Colonic mucosa (tissue), 4 donors: ENCODE measurements around the gene PRRX2. TPM values are rescaled to one million over a fixed set of nuclear protein-coding genes. Genes with fewer than 3 reads are reported as not detected.
A peak's percentile ranks its signal among the peaks of the same experiment; 100 is the strongest.

Experiments used
- DNase-seq: peaks from one replicate; pipeline ENCODE4 v3.0.0-alpha.2; 2020
- H3K27ac ChIP-seq: fragments of 200-600 bp; one replicate; pipeline ENCODE4 v1.8.0; 2021
- H3K27me3 ChIP-seq: fragments of 200-600 bp; one replicate; pipeline ENCODE4 v1.8.0; 2021
- H3K36me3 ChIP-seq: fragments of 200-600 bp; one replicate; pipeline ENCODE4 v1.8.0; 2021
- H3K4me1 ChIP-seq: fragments of 200-600 bp; one replicate; pipeline ENCODE4 v1.8.0; 2021; ENCODE audit warnings: mild to moderate bottlenecking
- H3K4me3 ChIP-seq: fragments of 200-600 bp; one replicate; pipeline ENCODE4 v1.8.0; 2021
- H3K9ac ChIP-seq, 2 donors: one replicate each; pipeline ENCODE4 v1.7.0; 2013; ENCODE audit warnings: control low read depth in 2 of 2, low read depth in 2 of 2, low read length in 2 of 2
- H3K9me3 ChIP-seq: fragments of 200-600 bp; one replicate; pipeline ENCODE4 v1.8.0; 2021
- intact Hi-C: fragments of 100-400 bp; cut with DNase I; formaldehyde crosslinking; loops from one replicate; pipeline ENCODE4 v1.14.1; 2022
- total RNA-seq, 2 donors: library from RNA; stranded (reverse); fragmentation: NEBNext Ultra II Directional in 1 of 2; extraction: Animal tissue kit (Norgen Biotek cat#: 25700) in 1 of 2; gene quantifications; one replicate each; pipeline ENCODE4 v1.2.1, GENCODE V29; 2021
- TF ChIP-seq, protein P1 (sequence below): fragments of 200-600 bp; IDR thresholded peaks from one replicate; pipeline ENCODE4 v1.8.0; 2022; ENCODE audit warnings: antibody characterized with exemption, mild to moderate bottlenecking
- donor health status: healthy.
- donor health status: DM: no; HTN: no; CAD: no.
- donor health status: DM: no; HTN: no; CAD: no.

PRRX2 gene
- total RNA-seq, 2 donors from 2014 or later = 0.64 to 0.85 TPM

DNA sequence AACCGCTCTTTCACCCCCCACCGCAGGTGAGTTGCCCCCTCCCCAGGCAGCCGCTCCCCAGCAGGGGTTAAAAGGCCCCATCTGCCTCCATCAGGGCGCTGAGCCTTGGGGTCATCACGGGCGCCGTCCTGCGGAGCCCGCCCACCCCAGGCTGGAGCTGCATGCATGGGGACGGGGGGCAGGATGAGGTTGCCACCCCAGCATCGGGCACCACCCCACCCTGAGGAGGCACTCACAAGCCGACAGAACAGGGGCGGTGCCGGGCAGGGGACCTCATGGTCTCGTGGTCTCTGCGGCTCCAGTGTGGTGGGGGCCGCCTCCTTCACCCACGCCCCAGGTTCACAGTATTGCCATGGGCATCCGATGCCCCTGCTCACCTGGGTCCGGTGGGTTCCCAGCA lies 70.9 kb downstream of the PRRX2 start:
- no peaks in the 10 kb centered on the region for H3K9me3 ChIP-seq
- TF ChIP-seq, protein P1, sequence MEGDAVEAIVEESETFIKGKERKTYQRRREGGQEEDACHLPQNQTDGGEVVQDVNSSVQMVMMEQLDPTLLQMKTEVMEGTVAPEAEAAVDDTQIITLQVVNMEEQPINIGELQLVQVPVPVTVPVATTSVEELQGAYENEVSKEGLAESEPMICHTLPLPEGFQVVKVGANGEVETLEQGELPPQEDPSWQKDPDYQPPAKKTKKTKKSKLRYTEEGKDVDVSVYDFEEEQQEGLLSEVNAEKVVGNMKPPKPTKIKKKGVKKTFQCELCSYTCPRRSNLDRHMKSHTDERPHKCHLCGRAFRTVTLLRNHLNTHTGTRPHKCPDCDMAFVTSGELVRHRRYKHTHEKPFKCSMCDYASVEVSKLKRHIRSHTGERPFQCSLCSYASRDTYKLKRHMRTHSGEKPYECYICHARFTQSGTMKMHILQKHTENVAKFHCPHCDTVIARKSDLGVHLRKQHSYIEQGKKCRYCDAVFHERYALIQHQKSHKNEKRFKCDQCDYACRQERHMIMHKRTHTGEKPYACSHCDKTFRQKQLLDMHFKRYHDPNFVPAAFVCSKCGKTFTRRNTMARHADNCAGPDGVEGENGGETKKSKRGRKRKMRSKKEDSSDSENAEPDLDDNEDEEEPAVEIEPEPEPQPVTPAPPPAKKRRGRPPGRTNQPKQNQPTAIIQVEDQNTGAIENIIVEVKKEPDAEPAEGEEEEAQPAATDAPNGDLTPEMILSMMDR = no peak
- no peak overlapping the region for H3K4me3 ChIP-seq
- H3K27ac ChIP-seq = no peak overlapping the region
- no peaks in the 10 kb centered on the region for H3K36me3 ChIP-seq
- no peak for DNase-seq
- H3K4me1 ChIP-seq = no peaks in the 10 kb centered on the region
- H3K27me3 ChIP-seq = no peaks in the 10 kb centered on the region
- intact Hi-C loops = no loop called here
- H3K9ac ChIP-seq = no peak overlapping the region

DNA sequence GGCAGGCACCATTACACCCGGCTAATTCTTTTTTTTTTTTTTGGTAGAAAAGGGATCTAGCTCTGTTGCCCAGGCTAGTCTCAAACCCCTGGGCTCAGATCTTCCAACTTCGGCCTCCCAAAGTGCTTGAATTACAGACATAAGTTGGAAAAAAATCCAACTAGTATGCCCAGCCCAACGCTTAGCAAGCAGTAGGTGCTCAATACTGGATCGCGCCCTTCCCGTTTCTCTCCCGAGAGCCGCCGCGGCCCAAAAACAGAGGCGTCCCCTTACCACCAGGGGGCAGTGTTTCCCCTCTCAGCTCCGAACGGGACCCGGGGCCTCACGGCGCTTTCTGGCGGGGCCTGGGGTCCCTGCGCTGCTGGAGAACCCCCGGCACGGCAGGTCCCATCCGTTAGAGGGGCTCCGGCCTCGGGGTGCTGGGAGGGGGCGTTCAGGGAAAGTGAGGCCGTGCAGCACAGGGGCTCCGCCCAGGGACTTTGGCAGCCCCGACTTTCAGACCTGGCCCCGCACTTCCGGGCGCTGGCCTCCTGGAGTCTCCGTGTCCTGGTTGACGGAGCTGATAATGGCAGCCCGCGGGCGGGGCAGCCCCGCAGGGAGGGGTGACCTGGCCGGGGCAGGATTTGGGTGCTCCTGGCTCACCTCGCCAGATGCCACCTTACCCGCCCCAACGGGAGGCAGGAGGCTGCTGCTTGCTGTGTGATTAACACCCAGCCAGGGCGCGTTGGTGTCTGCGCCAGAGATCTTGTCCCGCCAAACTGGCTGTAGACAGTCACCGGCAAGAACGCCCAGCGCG lies 72.2 kb downstream of the PRRX2 start:
- Histone ChIP-seq H3K4me3 (peak overlapping the region; percentile 50), H3K27ac (peak overlapping the region; percentile 44), H3K27me3 (no peaks in the 10 kb centered on the region), H3K4me1 (no peaks in the 10 kb centered on the region), H3K36me3 (no peaks in the 10 kb centered on the region), H3K9me3 (no peaks in the 10 kb centered on the region), H3K9ac (peak overlapping the region; percentile 78 to 84)
- TF ChIP-seq, protein P1 = peak; percentile 95
- DNase-seq = peak; percentile 92
- intact Hi-C loops = loop anchor here (2.0 kb wide), 1 partner anchor 45 kb away; no protein-coding TSS in a partner anchor

DNA sequence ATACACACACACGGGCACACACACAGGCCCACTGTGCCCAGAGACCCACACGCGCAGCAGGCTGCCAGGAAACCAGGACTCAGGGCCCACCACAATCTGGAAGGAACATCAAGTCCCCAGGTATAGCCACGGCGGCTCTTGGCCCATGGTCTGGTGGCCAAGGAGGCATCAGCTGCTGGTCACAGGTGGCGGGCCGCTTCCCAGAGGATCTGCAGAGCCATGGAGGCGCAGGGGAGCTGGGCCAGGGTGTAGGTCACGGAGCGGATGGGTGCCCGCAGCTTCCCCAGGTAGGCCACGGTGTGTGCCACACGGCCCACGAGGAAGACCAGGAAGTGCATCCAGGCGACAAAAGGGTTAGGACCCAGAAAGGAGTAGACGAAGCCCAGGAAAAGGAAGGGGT lies 74.0 kb downstream of the PRRX2 start:
- TF ChIP-seq, protein P1 = no peak
- Histone ChIP-seq H3K36me3 (no peaks in the 10 kb centered on the region), H3K27me3 (no peaks in the 10 kb centered on the region), H3K9me3 (no peaks in the 10 kb centered on the region), H3K9ac (no peak overlapping the region), H3K27ac (no peak overlapping the region), H3K4me1 (no peaks in the 10 kb centered on the region), H3K4me3 (no peak overlapping the region)
- no peak for DNase-seq
- intact Hi-C loops = loop anchor here (2.0 kb wide), 1 partner anchor 43 kb away; no protein-coding TSS in a partner anchor

DNA sequence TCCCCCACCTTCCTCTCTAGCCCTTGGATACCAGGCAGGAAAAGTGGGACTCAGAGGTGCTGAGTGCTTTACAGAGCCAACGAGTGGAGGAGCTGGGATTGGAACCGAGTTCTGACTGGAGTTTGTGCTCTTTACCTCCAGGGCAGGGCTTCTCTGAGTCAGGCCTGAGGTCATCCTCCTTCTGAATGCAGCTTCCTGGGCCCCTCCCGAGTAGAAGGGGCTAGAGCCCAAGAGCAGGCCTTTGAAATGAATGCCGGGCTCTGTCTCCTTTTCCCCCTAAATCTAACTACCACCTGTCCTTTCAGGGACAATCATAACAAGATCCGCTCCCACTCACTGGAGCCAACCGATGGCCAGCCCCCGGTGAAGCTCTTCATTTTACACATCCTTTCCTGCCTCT lies 74.7 kb downstream of the PRRX2 start:
- H3K9me3 ChIP-seq = no peaks in the 10 kb centered on the region
- TF ChIP-seq, protein P1 = no peak
- intact Hi-C loops = no loop called here
- H3K4me1 ChIP-seq = no peaks in the 10 kb centered on the region
- H3K27ac ChIP-seq = no peak overlapping the region
- H3K9ac ChIP-seq = no peak overlapping the region
- H3K27me3 ChIP-seq = no peaks in the 10 kb centered on the region
- H3K36me3 ChIP-seq = no peaks in the 10 kb centered on the region
- H3K4me3 ChIP-seq = no peak overlapping the region
- no peak for DNase-seq

DNA sequence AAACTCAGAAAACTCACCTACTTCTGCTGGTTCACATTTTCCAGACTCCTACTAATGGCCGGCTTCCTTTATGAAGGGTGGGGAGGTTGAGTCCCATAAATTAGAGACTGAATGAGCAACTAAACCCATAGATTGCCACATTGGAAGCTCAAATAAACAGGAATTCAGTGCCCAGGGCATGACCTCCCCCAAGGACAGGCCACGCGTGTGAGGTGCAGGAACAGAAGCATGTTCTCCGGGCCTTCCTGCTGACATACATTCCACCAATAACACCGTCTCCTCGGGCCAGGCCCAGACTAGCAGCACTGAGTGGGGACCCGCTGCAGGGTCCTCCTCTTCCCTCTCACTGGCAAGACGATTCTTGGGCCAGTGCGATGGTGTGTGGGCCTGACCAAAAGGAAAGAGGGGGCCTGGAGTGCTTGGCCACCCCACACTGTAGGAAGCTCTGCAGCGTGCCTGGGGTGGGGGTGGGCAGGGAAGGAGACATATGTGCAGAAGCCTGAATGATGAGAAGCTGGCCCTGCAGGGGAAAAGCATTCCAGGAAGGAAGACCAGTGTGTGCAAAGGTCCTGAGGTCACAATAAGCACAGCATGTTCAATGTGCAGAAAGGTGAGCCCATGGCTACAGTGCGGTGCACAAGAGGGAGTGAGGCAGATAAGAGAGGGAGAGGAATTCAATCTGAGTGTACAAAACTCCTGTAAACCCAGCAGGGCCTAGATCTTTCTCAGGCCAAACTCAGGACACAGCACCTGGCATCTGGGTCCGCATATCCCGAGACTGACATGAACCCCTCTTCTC lies 75.4 kb downstream of the PRRX2 start:
- Histone ChIP-seq H3K36me3 (no peaks in the 10 kb centered on the region), H3K27ac (no peak overlapping the region), H3K9me3 (no peaks in the 10 kb centered on the region), H3K9ac (no peak overlapping the region), H3K4me3 (no peak overlapping the region), H3K4me1 (no peaks in the 10 kb centered on the region), H3K27me3 (no peaks in the 10 kb centered on the region)
- intact Hi-C loops = no loop called here
- no peak for DNase-seq
- TF ChIP-seq, protein P1 = no peak
